HG03097 (cell line): ENCODE measurements around the gene TREM1.

ENCODE experiments used
- ATAC-seq: cut with Tn5 transposase; IDR thresholded peaks from one replicate; pipeline ENCODE4 v1.9.1; 2021; ENCODE audit not compliant: unreplicated experiment, low FRiP score

Gene TREM1

DNA sequence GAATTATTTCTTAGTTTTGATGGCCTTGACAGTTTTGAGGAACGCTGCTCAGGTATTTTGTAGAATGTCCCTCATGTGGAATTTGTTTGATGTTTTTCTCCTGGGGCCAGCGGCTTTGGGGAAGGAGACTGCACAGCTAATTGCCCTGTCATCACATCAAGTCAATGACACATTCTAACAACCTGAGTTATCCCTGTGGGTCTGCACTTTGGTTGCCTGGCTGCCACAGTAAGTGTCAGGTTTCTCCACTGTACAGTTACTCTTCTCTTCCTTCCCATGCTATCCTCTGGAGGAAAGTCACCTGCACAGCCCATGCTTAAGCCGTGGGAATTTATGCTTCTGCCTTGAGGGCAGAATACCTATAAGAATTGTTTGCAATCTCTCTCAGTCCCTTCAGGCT lies 59.7 kb downstream of the TREM1 start:
- no peak for ATAC-seq

DNA sequence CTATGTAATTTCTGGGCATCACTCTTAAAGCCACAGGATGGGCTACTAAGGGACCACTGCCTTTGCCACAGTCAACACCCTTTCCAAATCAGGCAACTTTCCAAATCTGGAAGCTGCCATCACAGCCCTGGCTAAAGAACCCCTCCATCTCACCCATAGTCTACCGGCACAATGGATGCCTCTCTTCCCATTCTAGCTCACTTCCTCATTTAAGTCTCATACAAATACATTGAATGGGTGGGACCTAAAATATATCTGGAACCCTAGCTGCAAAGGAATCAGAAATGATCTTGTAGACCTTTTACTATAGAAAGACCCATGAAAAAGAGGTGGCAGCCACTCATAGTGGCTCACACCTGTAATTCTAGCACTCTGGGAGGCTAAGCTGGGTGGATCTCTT lies 61.7 kb downstream of the TREM1 start:
- no peak for ATAC-seq
